A549 (cell line): ENCODE measurements around the gene SPTB. TPM values are rescaled to one million over a fixed set of nuclear protein-coding genes. Genes with fewer than 3 reads are reported as not detected.

Experiments
- ATAC-seq, 2 experiments: fragments of 200-7000 bp in 1 of 2; fragments of >200 bp in 1 of 2; cut with Nextera tagmentation in 1 of 2; cut with Tn5 transposase in 1 of 2; 3 replicates each; pipeline versions ENCODE4 v1.8.0 to v1.9.1; 2018 to 2020; ENCODE audit warnings: mild to moderate bottlenecking in 1 of 2, moderate library complexity in 1 of 2
- CTCF ChIA-PET: fragments of 300-600 bp; sonication (Branson Sonifier 250); formaldehyde crosslinking; extraction: SDS; loops from one replicate; lab custom pipeline; 2021; ENCODE audit warnings: antibody characterized with exemption, inconsistent platforms; lab: Yijun Ruan, JAX
- POLR2A ChIA-PET: fragments of 350-600 bp; formaldehyde crosslinking; extraction: SDS; loops from one replicate; lab custom pipeline; 2021; ENCODE audit warnings: antibody characterized with exemption, inconsistent platforms; lab: Yijun Ruan, JAX
- DNase-seq, 2 experiments: peaks; one replicate each; pipeline versions ENCODE4 v3.0.0 to v3.0.0-alpha.2; 2011 to 2016; ENCODE audit warnings: low read depth in 1 of 2, low spot score in 1 of 2
- FAIRE-seq: peaks from 2 replicates; lab custom pipeline; 2011; peaks lifted over from hg19 to GRCh38; lab: Jason Lieb, UNC
- H3K27ac ChIP-seq, 2 experiments: fragments of >200 bp; sonication (Bioruptor Twin); formaldehyde crosslinking; 3 replicates each; pipeline ENCODE4 v1.5.1; 2016 to 2017
- H3K4me1 ChIP-seq: fragments of >200 bp; sonication (Bioruptor Twin); formaldehyde crosslinking; 3 replicates; pipeline ENCODE4 v1.6.1; 2016
- H3K4me2 ChIP-seq: fragments of >200 bp; sonication (Bioruptor Twin); formaldehyde crosslinking; 3 replicates; pipeline ENCODE4 v1.6.1; 2016
- H3K4me3 ChIP-seq: fragments of >200 bp; sonication (Bioruptor Twin); formaldehyde crosslinking; 3 replicates; pipeline ENCODE4 v1.5.1; 2016
- H3K9me3 ChIP-seq: fragments of >200 bp; sonication (Bioruptor Twin); formaldehyde crosslinking; 3 replicates; pipeline ENCODE4 v1.6.1; 2016
- BCL3 ChIP-seq: fragments of >200 bp; sonication (Bioruptor Twin); formaldehyde crosslinking; IDR thresholded peaks from 3 replicates; pipeline ENCODE4 v1.6.1; 2016
- CEBPB ChIP-seq, 2 experiments: fragments of >200 bp in 1 of 2; sonication (Bioruptor Twin) in 1 of 2; formaldehyde crosslinking in 1 of 2; IDR thresholded peaks; 2 replicates each; pipeline ENCODE4 v1.6.1; 2012 to 2016
- GATA3 ChIP-seq: IDR thresholded peaks from 2 replicates; pipeline ENCODE4 v1.6.1; 2012; ENCODE audit warnings: borderline replicate concordance
- HDAC2 ChIP-seq: fragments of 200-600 bp; sonication (generic); IDR thresholded peaks from 2 replicates; pipeline ENCODE4 v1.6.1; 2016
- HES2 ChIP-seq: fragments of >200 bp; sonication (Bioruptor Twin); formaldehyde crosslinking; IDR thresholded peaks from 2 replicates; pipeline ENCODE4 v1.6.1; 2016
- HOXB13 ChIP-seq: fragments of 250-450 bp; sonication (Bioruptor Pico); IDR thresholded peaks from 2 replicates; pipeline ENCODE4 v1.5.0; 2020; ENCODE audit warnings: low read depth, mild to moderate bottlenecking, moderate library complexity
- JUNB ChIP-seq: fragments of >200 bp; sonication (Bioruptor Twin); formaldehyde crosslinking; IDR thresholded peaks from 2 replicates; pipeline ENCODE4 v1.6.1; 2016
- KDM5A ChIP-seq: fragments of 200-600 bp; sonication (generic); IDR thresholded peaks from 2 replicates; pipeline ENCODE4 v1.6.1; 2016; ENCODE audit warnings: antibody characterized with exemption, mild to moderate bottlenecking
- MAZ ChIP-seq: fragments of 150-350 bp; IDR thresholded peaks from 2 replicates; pipeline ENCODE4 v1.6.1; 2014; ENCODE audit warnings: antibody characterized with exemption, low read depth, low read length, borderline replicate concordance
- NFE2L2 ChIP-seq: fragments of 150-350 bp; conservative IDR thresholded peaks from 2 replicates; pipeline ENCODE4 v1.6.1; 2014; ENCODE audit warnings: low read length
- NPAS2 ChIP-seq: fragments of 250-450 bp; sonication (Bioruptor Pico); IDR thresholded peaks from 2 replicates; pipeline ENCODE4 v1.8.0; 2022; ENCODE audit warnings: mild to moderate bottlenecking, moderate library complexity, borderline replicate concordance
- PBX3 ChIP-seq: IDR thresholded peaks from 2 replicates; pipeline ENCODE4 v1.6.1; 2012
- POLR2AphosphoS2 ChIP-seq: conservative IDR thresholded peaks from 2 replicates; pipeline ENCODE4 v1.6.1; 2012; ENCODE audit warnings: low read length, improper control_type of control experiment, inconsistent platforms
- RFX5 ChIP-seq: fragments of 450-650 bp; IDR thresholded peaks from 2 replicates; pipeline ENCODE4 v1.7.1; 2014; ENCODE audit warnings: antibody characterized with exemption, mild to moderate bottlenecking, moderate library complexity
- RNF2 ChIP-seq: fragments of 200-600 bp; sonication (generic); IDR thresholded peaks from 2 replicates; pipeline ENCODE4 v1.6.1; 2016; ENCODE audit warnings: low read depth, mild to moderate bottlenecking, antibody characterized with exemption, moderate library complexity, borderline replicate concordance
- SMC3 ChIP-seq: fragments of >200 bp; sonication (Bioruptor Twin); formaldehyde crosslinking; IDR thresholded peaks from 3 replicates; pipeline ENCODE4 v1.6.1; 2018; ENCODE audit warnings: inconsistent platforms
- SREBF2 ChIP-seq: fragments of 450-650 bp; IDR thresholded peaks from 2 replicates; pipeline ENCODE4 v1.6.1; 2014; ENCODE audit warnings: mild to moderate bottlenecking, moderate library complexity
- ZSCAN20 ChIP-seq: fragments of 250-450 bp; sonication (Bioruptor Pico); IDR thresholded peaks from 2 replicates; pipeline ENCODE4 v1.8.0; 2022; ENCODE audit warnings: mild to moderate bottlenecking, moderate library complexity
- WGBS: methylation state at CpG from one replicate; pipeline ENCODE4 v1.1.6; 2017; ENCODE audit errors: missing lambda C conversion rate; 5-methylcytosine and 5-hydroxymethylcytosine counted together
- polyA plus RNA-seq, 4 experiments: library from polyadenylated mRNA; depleted of rRNA in 3 of 4; stranded (reverse); fragments of >200 nt; fragmentation: RNase III in 1 of 4; extraction: RNeasy Plus Mini Kit Qiagen cat#74134 plus additional on column Dnase treatment in 1 of 4; gene quantifications; 2 replicates in 3 of 4; 3 replicates in 1 of 4; pipeline ENCODE4 v1.2.3, GENCODE V29; 2011 to 2017
- TF ChIP-seq, protein P1 (sequence below): fragments of >200 bp; sonication (Bioruptor Twin); formaldehyde crosslinking; IDR thresholded peaks from 3 replicates; pipeline ENCODE4 v1.5.1; 2016
- TF ChIP-seq, protein P2 (sequence below): fragments of 250-450 bp; sonication (Bioruptor Pico); IDR thresholded peaks from 2 replicates; pipeline ENCODE4 v1.5.0; 2021; ENCODE audit warnings: mild to moderate bottlenecking, moderate library complexity, borderline replicate concordance
- TF ChIP-seq, protein P3 (sequence below): fragments of 200-600 bp; sonication (generic); IDR thresholded peaks from 2 replicates; pipeline ENCODE4 v1.6.1; 2016; ENCODE audit warnings: antibody characterized with exemption, mild to moderate bottlenecking, moderate library complexity

SPTB gene
- polyA plus RNA-seq, 2 of the 4 experiments (the other 2 are of a cell fraction) = 0.27 to 2.1 TPM

DNA sequence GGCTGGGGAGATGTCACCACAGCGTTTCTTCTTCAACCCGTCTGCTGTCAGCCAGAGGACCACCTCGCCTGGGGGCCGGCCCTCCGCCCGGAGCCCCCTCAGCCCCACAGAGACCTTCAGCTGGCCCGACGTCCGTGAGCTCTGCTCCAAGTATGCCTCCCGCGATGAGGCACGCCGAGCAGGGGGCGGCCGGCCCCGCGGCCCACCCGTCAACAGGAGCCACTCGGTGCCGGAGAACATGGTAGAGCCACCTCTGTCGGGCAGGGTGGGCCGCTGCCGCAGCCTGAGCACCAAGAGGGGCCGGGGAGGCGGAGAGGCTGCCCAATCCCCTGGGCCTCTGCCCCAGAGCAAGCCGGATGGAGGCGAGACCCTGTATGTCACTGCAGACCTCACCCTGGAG is 136.6 kb downstream of the SPTB start (continued):
- no peak for TF ChIP-seq HDAC2
- no peak for TF ChIP-seq BCL3
- no peak for TF ChIP-seq SREBF2
- no peak for TF ChIP-seq CEBPB (IDR thresholded peaks at IDR 0.05)
- TF ChIP-seq MAZ = no peak

DNA sequence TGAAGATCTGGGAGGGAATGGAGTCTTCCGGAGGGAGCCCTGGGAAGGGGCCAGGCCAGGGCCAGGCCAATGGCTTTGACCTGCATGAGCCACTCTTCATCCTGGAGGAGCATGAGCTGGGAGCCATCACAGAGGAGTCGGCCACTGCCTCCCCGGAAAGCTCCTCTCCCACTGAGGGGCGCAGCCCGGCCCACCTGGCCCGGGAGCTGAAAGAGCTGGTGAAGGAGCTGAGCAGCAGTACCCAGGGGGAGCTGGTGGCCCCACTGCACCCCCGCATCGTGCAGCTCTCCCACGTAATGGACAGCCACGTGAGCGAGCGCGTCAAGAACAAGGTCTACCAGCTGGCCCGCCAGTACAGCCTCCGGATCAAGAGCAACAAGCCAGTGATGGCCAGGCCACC is 137.7 kb downstream of the SPTB start:
- no peak overlapping the region for H3K27ac ChIP-seq
- TF ChIP-seq, protein P1, sequence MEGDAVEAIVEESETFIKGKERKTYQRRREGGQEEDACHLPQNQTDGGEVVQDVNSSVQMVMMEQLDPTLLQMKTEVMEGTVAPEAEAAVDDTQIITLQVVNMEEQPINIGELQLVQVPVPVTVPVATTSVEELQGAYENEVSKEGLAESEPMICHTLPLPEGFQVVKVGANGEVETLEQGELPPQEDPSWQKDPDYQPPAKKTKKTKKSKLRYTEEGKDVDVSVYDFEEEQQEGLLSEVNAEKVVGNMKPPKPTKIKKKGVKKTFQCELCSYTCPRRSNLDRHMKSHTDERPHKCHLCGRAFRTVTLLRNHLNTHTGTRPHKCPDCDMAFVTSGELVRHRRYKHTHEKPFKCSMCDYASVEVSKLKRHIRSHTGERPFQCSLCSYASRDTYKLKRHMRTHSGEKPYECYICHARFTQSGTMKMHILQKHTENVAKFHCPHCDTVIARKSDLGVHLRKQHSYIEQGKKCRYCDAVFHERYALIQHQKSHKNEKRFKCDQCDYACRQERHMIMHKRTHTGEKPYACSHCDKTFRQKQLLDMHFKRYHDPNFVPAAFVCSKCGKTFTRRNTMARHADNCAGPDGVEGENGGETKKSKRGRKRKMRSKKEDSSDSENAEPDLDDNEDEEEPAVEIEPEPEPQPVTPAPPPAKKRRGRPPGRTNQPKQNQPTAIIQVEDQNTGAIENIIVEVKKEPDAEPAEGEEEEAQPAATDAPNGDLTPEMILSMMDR = no peak
- no peak for TF ChIP-seq PBX3
- TF ChIP-seq POLR2AphosphoS2 = no peak
- TF ChIP-seq, protein P2, sequence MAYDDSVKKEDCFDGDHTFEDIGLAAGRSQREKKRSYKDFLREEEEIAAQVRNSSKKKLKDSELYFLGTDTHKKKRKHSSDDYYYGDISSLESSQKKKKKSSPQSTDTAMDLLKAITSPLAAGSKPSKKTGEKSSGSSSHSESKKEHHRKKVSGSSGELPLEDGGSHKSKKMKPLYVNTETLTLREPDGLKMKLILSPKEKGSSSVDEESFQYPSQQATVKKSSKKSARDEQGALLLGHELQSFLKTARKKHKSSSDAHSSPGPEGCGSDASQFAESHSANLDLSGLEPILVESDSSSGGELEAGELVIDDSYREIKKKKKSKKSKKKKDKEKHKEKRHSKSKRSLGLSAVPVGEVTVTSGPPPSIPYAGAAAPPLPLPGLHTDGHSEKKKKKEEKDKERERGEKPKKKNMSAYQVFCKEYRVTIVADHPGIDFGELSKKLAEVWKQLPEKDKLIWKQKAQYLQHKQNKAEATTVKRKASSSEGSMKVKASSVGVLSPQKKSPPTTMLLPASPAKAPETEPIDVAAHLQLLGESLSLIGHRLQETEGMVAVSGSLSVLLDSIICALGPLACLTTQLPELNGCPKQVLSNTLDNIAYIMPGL = no peak
- TF ChIP-seq SMC3 = no peak
- TF ChIP-seq RFX5 = no peak
- TF ChIP-seq KDM5A = no peak
- TF ChIP-seq ZSCAN20 = no peak
- TF ChIP-seq NFE2L2 = no peak
- TF ChIP-seq JUNB = no peak
- no peak for TF ChIP-seq CEBPB (IDR thresholded peaks at IDR 0.05)
- TF ChIP-seq HOXB13 (CRISPR knock-in tag) = no peak
- no peak for TF ChIP-seq RNF2
- TF ChIP-seq GATA3 = no peak
- TF ChIP-seq HES2 = no peak
- TF ChIP-seq NPAS2 = no peak
- TF ChIP-seq, protein P3, sequence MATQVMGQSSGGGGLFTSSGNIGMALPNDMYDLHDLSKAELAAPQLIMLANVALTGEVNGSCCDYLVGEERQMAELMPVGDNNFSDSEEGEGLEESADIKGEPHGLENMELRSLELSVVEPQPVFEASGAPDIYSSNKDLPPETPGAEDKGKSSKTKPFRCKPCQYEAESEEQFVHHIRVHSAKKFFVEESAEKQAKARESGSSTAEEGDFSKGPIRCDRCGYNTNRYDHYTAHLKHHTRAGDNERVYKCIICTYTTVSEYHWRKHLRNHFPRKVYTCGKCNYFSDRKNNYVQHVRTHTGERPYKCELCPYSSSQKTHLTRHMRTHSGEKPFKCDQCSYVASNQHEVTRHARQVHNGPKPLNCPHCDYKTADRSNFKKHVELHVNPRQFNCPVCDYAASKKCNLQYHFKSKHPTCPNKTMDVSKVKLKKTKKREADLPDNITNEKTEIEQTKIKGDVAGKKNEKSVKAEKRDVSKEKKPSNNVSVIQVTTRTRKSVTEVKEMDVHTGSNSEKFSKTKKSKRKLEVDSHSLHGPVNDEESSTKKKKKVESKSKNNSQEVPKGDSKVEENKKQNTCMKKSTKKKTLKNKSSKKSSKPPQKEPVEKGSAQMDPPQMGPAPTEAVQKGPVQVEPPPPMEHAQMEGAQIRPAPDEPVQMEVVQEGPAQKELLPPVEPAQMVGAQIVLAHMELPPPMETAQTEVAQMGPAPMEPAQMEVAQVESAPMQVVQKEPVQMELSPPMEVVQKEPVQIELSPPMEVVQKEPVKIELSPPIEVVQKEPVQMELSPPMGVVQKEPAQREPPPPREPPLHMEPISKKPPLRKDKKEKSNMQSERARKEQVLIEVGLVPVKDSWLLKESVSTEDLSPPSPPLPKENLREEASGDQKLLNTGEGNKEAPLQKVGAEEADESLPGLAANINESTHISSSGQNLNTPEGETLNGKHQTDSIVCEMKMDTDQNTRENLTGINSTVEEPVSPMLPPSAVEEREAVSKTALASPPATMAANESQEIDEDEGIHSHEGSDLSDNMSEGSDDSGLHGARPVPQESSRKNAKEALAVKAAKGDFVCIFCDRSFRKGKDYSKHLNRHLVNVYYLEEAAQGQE = no peak
- FAIRE-seq (no peak), ATAC-seq (no peak), DNase-seq (no peak)
- ChIA-PET CTCF (interaction anchor here (0.5 to 1.9 kb wide), 9 partner anchors 10 to 78 kb away, joined by 3 to 8 read pairs (median 4); no protein-coding TSS in a partner anchor), POLR2A (no interaction called here)
- no peak overlapping the region for H3K4me3 ChIP-seq
- H3K4me1 ChIP-seq = peaks cover 10% of the 10 kb centered on the region; the same call in 2 of the 3 replicates
- 90% methylated on average over 3 of the region's 15 CpGs for WGBS
- H3K9me3 ChIP-seq = no peaks in the 10 kb centered on the region
- no peak overlapping the region for H3K4me2 ChIP-seq
